ENCODE data around the gene CLEC10A.

DNA sequence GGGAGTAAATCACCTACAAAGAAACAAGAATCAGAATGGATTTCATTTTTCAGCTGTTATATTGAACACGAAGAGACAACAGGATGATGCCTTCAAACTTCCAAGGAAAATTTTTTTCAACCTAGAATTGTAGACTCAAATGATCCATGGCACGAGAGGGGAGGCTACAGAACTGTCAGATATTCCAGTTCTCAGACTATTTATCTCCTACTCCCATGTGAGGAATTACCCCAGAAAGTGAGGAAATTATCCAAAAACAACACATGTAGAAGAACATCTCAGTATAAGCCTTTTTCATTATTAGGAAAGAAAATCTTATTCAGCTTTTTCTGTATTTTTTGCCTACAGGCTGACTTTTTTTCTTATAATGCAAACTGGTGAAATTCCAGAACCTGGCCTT lies 40.1 kb upstream of the CLEC10A start:
- TF ChIP-seq CTCF (conservative IDR thresholded peaks at IDR 0.05; ENCODE audit: low read depth, low read length) (no peak), EZH2 (IDR thresholded peaks at IDR 0.05; ENCODE audit: low read length, unreplicated experiment) (no peak)

Data from PC-3 (cell line).